ENCODE measurements around the gene KRT5.

KRT5 gene

DNA sequence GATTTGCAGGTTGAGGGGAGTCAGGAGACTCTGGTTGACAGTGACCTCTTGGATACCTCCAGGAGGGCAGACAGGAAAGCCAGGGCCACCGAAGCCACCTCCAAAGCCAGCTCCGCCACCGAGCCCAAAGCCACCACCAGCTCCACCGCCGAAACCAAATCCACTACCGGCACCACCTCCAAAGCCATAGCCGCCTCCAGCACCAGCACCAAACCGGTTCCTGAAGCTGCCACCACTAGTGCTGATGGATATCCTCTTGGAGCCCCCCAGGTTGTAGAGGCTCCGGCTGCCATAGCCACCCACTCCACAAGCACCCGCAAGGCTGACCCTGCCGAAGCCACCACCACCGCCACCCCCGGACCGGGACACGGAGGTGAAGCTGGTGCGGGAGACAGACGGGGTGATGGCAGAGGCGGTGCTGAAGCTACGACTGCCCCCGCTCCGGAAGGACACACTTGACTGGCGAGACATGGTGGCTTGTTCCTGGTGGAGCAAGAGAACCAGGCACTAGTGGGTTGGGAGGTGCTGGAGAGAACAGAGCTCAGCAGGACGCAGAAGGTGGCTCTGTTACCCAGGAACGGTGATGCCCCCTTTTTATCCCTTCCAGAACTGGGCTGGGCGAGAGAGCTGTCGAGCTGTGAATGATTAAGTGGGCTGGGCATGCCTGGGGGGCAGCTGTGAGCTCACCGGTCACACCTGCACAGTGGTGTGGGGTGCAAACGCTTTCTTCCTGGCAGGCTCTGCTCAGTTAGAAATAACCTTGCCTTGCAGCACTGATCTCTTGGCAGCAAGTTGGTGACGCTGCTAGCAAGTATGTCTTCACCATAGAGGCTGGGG is at the start of gene KRT5:
Gene KRT5, minus strand, starts transcription at position 569 of the 837 bp plus-strand sequence. Its CDS starts 98 bp downstream, at position 471.
- DNase-seq (ENCODE audit: low read depth), result no peak

- DNase-seq (ENCODE audit: low read depth), result no peak
Observed at GRCh38 chr12:52568111-52568510, 47.9 kb upstream of the KRT5 start.

GRCh38 chr12:52566847-52567291 is 46.7 kb upstream of the KRT5 start:
- DNase-seq (ENCODE audit: low read depth), result no peak

DNA sequence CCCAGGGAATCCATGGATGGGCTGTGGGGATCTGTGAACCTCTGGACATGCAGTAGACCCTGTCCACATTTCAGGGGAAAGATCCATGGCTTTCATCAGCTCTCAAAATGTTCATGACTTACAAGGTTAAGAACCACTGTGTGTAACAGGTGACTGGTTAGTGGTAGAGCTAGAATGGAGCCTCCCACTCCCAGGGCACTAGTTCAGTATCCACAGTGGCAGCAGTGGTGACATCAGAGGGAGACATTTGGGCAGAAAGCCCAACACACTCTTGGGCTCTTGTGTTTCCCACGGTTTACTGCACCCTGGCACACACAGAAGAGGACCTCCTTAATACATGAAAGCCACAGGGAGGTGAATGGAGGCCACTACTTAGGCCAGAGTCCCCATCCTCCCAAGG is 44.4 kb upstream of the KRT5 start:
- DNase-seq (ENCODE audit: low read depth), result no peak

GRCh38 chr12:52561880-52562449 is 41.8 kb upstream of the KRT5 start:
- no peak for DNase-seq (ENCODE audit: low read depth)

DNA sequence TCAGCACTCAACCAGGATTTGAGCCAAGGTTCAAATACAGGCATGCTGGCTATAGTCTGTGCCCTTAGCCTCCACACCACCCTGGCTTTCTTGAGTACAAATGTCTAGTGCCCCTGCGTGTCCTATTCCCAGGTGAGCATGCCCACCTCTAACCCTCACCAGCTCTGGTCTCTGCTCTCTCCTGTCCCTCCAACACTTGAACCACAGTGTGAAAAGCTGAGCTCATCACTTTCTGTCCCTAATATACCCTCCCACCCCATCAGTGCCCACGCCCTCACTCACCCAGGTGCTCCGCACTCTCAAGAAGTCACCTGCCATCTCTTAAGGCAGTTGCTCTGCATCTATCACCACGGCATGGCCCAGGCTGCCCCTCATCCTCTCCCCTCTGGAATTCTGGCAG is 39.8 kb upstream of the KRT5 start:
- DNase-seq (ENCODE audit: low read depth), result no peak

DNA sequence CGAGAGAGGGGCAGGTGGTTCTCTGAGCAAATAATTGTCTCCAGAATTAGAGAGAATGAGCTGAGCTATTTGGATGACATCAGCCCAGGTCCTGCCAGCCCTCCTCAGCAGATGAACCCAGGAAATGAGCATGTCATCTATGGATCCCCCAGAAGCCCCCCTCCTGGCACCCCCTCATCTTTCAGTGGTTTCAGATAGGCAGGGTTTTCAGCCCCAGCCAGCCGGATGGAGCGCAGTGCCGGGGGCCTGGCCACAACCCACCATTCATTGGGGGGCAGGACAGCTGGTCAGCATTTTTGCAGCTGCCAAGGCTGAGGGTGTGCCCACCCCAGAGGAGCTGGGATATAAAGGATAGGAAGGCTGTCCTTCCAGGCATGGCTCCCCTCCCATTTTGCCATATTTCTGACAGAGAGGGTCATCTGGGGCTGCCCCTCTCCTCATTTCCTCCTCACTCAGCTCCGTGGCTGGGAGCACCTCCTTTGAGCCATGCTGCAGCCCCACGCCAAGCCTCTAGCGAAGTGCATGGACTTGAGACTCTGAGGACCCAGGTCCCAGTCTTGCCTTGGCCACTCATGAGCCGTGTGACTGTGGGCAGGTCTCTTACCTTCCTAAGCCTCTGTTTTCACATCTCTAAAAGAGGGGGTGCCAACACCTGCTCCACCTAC is 38.7 kb upstream of the KRT5 start:
- DNase-seq (ENCODE audit: low read depth), result no peak

GRCh38 chr12:52557476-52557875 is 37.3 kb upstream of the KRT5 start:
- DNase-seq (ENCODE audit: low read depth), result no peak

DNA sequence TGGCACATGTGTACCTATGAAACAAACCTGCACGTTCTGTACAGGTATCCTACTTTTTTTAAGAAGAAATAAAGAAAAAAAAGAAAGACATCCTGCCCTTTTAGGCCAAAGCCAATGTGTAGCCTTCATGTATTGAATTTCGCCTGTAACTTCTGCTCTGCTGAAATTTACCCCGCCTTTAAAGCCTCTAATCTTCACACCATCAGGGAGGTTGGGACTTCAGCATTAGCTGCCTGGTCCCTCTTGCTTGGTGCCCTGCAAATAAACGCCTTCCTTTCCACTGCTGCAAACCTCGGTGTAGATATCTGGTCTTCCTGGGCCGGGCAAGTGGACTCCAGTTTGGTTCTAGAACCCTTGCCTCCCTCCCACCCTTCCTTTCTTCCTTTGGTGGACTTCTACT is 35.4 kb upstream of the KRT5 start:
- no peak for DNase-seq (ENCODE audit: low read depth)

GRCh38 chr12:52552681-52553195 is 32.5 kb upstream of the KRT5 start, which contains the start of gene KRT71:
TSS of gene KRT71 (minus strand) at chr12:52553145. CDS start at chr12:52553077, 68 bp downstream.
- no peak for DNase-seq (ENCODE audit: low read depth)

- no peak for DNase-seq (ENCODE audit: low read depth)
Observed at GRCh38 chr12:52552055-52552454, 31.9 kb upstream of the KRT5 start.

- DNase-seq (ENCODE audit: low read depth), result no peak
Observed at GRCh38 chr12:52551216-52551865, 31.1 kb upstream of the KRT5 start.

DNA sequence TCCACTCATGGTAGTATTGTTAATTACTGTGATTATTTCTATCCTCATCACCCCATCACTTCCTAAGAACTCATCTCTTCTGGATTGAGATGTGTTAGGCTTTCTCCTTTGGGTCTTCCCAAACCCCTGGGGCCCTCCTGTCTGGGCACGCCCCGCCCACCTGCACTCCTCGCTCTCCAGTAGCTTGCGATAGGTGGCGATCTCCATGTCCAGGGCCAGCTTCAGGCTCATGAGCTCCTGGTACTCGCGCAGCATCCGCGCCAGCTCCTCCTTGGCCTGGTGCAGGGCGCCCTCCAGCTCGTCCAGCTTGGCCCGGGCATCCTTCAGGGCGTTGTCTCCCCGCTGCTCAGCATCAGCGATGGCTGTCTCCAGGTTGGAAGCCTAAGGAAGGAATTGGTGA is 25.9 kb upstream of the KRT5 start:
- DNase-seq (ENCODE audit: low read depth), result no peak

GRCh38 chr12:52543985-52544883 is 24.0 kb upstream of the KRT5 start:
- DNase-seq (ENCODE audit: low read depth), result no peak

- DNase-seq (ENCODE audit: low read depth), result no peak
Observed at GRCh38 chr12:52542785-52543318, 22.7 kb upstream of the KRT5 start.

DNA sequence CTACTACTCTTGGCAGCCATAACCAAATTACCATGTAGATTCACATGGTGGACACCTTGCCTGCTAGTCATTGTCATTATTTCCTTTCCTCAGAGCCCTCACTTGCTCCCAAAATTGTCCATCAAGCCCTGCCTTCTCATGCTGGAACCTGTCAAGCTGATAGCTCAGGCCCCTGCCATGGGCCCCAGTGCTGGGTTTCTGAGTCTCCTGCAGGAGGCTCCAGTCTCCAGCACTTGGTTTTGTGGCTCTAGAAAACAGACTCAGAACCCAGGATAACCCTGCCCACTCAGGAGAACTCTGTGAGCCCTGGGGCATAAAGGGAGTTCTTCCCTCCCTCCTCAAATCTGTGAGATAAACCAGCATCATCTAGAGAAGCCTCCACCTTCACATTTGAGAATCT is 22.0 kb upstream of the KRT5 start:
- DNase-seq (ENCODE audit: low read depth), result no peak

GRCh38 chr12:52541709-52542108 is 21.5 kb upstream of the KRT5 start:
- DNase-seq (ENCODE audit: low read depth), result no peak

DNA sequence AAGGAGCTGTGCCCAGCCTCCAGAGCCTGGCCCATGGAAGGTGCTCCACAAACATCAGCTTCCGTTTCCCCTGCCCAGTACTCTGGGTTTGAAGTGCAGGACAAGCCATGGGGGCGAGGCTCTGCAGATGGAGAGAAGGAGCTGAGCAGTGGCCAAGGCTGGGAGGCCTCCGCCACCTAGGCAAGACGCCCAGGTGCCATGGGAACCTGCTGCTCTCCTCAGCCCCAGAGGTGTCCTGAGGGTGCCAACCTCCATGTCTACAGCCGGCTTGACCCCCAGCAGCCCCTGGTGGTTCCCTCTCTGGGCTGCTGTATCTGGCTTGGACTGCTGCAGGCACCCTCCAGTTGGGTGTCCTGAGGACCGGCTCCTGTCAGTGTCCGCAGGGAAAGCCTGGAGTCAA is 20.3 kb upstream of the KRT5 start:
- no peak for DNase-seq (ENCODE audit: low read depth)

DNA sequence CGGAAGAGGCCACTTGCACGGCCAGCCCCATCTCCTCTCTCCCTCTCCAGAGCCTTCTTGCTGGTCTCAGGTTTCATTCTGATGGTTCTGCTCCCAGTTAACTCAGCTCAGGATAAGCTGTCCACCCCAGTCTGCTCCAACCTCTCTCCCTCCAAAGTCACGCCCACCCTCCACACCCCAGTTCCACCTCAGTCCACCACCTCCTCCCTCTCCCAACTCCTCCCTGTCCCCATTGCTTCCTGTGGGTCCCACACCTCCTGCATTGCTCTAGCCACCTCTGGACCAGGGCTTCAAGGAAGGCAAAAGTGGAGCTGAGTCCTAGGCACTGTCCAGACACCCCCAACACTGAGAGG is 19.6 kb upstream of the KRT5 start:
- DNase-seq (ENCODE audit: low read depth), result no peak

GRCh38 chr12:52539083-52539820 is 19.1 kb upstream of the KRT5 start:
- DNase-seq (ENCODE audit: low read depth), result no peak
